Stimulated activated CD8-positive, alpha-beta memory T cell treated with anti-CD3 and anti-CD28 coated beads, Interleukin-2, amount 100 ng/mL, for 48 hours (primary cell): ENCODE data around the gene RGPD6.
"Not testable (repeated sequence)": the region's sequence is repeated elsewhere in the genome, so short reads cannot be mapped to it uniquely, and the experiment has no call there.

ENCODE experiments used
- DNase-seq, 2 donors: peaks; one replicate each; pipeline ENCODE4 v3.0.0-alpha.2; 2020; ENCODE audit warnings: low read depth in 2 of 2

Gene RGPD6

GRCh38 chr2:110576763-110577416, at the start of gene RGPD6:
Gene RGPD6, minus strand, starts transcription at chr2:110577222. Its CDS starts 198 bp downstream, at chr2:110577024.
- not testable (repeated sequence) for DNase-seq

DNA sequence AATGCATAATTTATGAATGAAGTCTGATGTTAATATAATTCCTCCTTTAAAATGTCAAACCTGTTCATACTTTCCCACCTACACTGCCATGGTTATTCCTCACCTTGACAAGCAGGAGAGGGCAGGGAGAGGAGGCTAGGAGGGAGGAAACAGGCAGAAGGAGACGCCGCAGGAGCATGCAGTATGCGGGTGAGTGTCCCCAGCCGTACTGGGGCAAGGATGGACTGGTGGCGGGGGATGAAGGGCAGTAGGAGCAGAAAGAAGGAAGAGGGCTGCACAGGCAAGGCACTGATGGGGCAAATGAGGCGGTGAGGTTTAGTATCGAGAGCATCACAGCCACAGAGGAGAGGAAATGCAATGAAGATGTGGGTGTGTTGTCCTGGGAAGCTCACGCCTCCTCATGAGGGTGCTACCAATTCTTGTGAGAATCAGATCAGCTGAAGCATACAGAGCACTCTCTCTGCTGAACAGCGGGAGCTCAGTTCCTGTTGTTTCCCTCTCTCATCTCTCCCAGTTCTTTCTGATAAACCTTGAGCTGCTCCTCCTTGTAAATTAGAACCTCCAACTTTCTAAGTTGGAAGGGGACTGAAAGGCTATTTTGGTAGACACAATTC, 42.4 kb upstream of the RGPD6 start:
- DNase-seq = not testable (repeated sequence)

GRCh38 chr2:110613927-110614326, 36.9 kb upstream of the RGPD6 start:
- DNase-seq = not testable (repeated sequence)

- DNase-seq = not testable (repeated sequence)
These were observed 33.7 kb upstream of the RGPD6 start for GRCh38 chr2:110610613-110611250.

DNA sequence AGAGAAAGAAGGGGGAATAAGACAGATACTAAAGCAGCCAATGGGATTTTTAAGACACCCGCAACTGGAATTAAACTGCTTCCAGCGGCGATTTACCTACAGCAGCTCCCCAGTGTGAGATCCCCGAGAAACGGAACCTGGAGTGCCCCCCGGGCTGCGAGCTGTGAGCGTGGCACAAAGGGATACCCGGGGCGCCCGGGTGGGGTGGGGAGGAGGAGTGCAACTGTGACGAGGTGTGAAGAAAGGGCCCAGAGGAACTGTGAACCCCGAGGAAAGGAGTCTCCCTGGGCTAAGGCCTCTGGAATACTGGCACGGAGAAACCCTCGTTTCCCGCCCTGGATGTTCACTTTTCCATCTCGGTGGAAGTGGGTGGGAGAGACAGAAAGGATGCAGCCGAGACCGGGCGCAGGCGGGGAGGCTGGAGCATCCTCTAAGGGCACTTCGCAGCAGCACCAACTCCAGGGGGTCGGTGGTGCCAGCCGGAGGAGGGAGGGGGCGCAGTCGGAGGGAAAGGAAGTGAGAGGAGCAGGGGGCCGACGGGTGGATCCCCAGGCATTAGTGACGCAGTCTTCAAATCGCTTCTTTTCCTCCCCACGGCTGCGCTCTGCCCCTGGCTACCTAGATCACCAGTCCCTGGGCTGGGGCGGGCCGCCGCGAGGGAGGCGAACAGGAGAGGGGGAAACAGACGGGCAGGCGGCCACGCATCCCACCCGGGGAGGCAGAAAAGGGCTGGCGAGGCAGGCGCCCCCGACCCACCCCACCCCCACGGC, 33.0 kb upstream of the RGPD6 start:
- DNase-seq = not testable (repeated sequence)

DNA sequence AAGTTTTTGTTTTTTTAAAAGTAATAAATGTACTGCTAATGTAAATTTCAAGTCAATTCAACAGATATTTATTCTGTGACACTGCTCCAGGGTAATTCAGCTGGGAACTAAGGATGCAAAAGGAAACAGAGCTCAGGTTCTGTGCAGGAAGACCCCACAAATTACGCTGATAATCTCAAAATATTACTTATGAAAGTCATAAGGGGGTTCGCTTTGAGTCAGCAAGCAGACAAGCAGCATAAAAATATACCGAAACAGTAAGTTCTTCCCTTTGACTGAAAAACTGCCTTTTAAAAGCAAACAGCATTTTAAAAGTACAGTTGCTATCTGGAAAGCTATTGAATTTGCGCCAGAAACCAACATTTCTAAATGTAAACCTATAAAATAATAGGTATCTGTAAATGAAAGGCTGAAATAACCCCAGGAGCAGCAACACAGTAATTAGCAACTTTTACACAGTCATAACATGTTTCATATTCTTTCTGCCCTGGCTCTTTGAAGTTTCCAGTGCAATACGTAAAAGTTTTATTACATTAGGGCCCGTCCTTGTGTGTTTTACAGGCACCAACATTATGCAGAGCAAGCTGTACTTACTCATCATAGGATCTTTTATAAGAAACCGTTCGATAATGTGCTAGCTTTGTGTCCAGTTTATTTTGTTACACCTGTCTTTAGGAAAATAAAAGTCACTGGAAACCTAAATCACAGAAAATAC, 31.9 kb upstream of the RGPD6 start:
- not testable (repeated sequence) for DNase-seq

DNA sequence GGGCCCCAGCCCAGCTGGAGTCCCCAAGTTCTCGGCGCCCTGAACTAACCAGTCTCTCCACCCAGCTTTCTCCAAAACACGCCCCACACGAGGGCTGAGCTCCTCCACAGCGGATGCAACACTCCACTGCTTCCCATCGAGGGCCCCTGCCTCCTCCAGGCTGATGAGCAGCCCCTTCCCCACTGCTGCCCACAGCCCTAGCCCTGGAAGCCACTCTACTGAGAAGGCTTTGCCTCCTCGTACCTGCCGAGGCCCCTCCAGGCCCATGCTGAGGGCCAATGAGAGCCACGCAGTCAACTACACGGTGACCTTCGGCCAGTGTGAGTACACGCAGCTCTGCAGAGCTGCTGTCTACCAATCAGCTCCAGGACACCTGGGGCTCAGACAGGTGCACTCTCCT, 28.0 kb upstream of the RGPD6 start:
- DNase-seq = not testable (repeated sequence)

DNA sequence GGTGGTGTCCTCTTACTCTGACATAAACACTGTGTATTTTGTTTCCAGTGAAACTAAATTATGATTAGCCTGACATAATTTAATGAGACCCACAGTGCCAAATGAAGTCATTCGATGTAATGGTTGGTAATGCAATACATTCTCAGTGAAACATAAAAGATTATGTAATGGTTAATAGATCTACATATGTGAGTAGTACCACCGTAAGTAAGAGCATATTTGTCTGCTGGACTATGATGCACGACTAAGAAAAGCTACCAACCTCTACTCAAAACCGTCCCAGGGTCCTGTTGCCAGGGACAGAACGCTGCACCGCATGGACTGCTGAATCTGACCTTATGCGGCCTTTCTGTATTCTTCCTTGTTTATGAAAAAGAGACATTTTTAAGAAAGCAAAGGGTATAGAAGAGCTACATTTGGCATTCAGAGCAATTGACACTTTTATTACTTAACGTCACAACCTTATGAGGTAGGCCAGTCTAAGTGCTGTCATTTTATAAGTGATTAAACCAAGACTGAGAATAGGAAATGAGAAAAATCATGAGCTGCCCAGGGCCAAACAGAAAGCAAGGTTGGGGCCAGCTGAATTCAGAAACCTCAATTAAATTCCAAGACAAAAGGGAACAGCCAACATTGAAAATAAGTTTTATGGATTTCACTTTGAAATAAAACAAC, 27.0 kb upstream of the RGPD6 start:
- DNase-seq = not testable (repeated sequence)

- not testable (repeated sequence) for DNase-seq
These were observed 25.1 kb upstream of the RGPD6 start for GRCh38 chr2:110602139-110602538.

- not testable (repeated sequence) for DNase-seq
These were observed 15.0 kb upstream of the RGPD6 start for GRCh38 chr2:110591973-110592372.

DNA sequence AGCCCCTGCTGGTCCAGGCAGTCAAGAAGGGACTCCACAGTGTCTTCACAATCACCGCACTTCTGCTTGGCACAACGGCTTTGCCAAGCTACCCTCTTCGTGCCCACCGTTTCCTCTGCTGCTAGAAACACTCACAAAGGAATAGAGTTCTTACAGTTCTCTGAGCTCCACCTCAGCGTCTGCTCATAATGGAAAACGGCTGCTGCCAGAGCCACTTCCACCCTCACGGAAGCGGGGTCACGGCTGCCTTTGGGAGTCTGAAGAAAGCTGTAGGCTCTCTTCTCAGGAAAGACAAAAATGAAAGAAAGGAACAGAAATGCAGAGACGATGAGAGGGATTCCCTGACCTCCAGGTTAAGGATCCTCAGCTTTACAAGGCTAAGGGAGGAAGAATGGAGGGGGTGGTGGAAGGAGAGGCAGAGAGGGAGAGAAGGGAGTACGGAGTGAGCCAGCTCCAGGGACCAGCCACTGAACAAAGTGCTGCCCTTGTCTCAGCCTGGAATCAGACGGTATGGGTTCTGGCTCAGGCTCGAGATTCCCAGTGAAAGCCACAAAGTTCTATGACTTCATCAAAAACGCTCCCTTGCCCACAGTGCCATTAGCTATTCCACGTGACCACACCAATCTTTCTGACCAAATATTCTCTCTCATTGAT, 12.8 kb upstream of the RGPD6 start:
- not testable (repeated sequence) for DNase-seq

DNA sequence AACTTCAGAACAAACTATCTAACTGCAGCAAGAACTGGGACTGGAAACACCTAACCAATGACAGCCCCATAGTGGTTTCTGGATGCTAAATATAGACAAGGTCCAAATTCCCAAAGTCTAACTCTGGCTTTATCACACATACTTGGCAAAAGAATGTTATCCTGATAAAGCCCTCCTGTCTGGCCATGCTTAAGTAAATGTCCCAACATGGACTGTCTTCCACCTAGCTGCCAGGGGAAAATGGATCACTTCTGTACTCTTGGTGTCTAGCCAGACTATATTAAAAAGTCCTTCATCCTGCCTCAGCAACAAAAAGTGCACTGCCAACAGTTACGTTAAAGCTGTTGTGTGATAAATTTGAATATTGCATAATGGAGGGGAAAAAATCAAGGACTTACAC, 11.5 kb upstream of the RGPD6 start:
- not testable (repeated sequence) for DNase-seq

- DNase-seq = not testable (repeated sequence)
These were observed 2.4 kb upstream of the RGPD6 start for GRCh38 chr2:110579216-110579965.

DNA sequence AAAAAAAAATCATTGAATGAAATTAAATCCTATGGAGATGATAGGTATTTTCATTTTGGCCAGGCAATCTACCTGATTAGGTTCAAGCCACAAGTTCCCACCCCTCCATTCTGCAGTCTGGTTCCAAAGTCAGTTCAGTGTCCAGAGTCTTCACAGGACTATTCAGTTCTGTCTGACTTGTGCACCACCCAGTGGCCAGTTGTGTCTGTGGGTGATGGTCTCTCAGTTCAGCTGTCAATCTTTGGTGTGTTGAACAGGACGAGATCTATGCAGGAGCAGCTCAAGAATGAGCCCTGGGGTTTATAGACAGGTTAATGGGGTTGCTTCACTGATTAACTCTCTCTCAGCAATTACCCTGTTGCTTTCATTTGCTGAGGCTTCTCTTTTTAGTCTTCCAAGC, 1.4 kb upstream of the RGPD6 start:
- not testable (repeated sequence) for DNase-seq

- DNase-seq = not testable (repeated sequence)
These were observed 77.2 kb downstream of the RGPD6 start for GRCh38 chr2:110499755-110500377.

GRCh38 chr2:110496027-110496426, 81.0 kb downstream of the RGPD6 start:
- not testable (repeated sequence) for DNase-seq

DNA sequence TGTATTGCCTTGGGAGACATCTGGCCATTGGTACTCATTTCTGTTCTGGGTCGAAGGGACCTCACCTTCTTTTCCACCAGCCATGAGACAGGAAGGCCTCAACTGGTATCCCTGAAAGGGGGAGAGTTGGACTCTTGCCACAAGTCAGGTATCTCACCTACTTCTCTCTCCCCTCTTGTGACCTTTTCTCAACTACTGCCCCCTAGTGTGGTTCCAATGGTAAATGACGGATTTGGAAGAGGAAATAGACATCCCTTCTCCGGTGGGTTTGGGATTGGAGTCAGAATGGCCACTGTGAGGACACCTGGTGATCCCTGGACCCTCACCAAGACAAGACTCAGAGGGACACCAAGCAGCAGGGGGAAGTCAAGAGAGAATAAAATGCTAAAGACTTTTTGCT, 82.5 kb downstream of the RGPD6 start:
- DNase-seq = not testable (repeated sequence)

- DNase-seq = not testable (repeated sequence)
These were observed 88.0 kb downstream of the RGPD6 start for GRCh38 chr2:110488991-110489390.

GRCh38 chr2:110482697-110483096, 94.3 kb downstream of the RGPD6 start:
- DNase-seq = not testable (repeated sequence)
